ENCODE measurements around the gene CHRNB2. TPM values are rescaled to one million over a fixed set of nuclear protein-coding genes. Genes with fewer than 3 reads are reported as not detected.

Gene CHRNB2
- total and polyA plus RNA-seq, 9 of the 15 experiments (the other 6 are each of a cell fraction or from before 2014, with no cell fraction given): 0.01 TPM; not detected in 8

DNA sequence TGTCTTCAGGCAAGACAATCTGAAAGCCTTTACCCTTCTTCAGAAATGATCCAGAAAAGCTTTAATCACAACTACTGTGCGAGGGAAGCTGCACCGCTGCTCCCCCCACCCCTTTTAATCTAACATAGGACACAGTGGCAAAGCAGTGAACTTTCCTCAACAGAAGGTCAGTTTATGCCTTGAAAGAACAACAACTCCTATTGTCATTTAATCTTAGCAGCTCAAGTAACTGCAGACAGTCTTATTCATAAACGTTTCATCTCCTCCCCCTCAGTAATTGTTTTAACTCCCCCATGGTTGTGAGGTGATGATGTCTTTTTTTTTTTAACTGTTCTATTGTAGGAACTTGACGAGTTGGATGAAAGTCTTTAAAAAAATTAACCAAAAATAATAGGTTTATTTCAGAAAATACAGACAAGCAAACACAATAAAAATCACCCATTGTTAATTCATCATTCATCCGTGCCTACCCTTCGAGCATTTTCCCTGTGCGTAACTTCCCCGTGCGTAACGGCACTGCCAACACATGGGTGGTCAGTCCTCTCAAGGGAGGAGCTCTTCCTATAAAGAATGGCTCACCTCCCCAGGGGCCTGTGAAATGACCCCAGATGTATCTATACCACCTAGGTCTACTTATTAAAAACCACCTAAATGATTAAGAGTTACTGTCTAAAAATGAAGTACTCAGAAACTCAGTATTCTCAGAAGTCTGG lies 43.7 kb downstream of the CHRNB2 start (continued):
- TF ChIP-seq RFX7 (CRISPR knock-in tag; IDR thresholded peaks at IDR 0.05) (no peak), DIDO1 (tag; IDR thresholded peaks at IDR 0.05; ENCODE audit: low read depth) (no peak), EGR1 (conservative IDR thresholded peaks at IDR 0.05) (peak; percentile 31; the same call in 1 of the 2 replicates), HDAC6 (IDR thresholded peaks at IDR 0.05; ENCODE audit: low read depth, low read length) (no peak), ARID1B (IDR thresholded peaks at IDR 0.05) (no peak), EHMT2 (IDR thresholded peaks at IDR 0.05) (no peak), BRD4 (IDR thresholded peaks at IDR 0.05) (no peak)
- TF ChIP-seq, protein P1, sequence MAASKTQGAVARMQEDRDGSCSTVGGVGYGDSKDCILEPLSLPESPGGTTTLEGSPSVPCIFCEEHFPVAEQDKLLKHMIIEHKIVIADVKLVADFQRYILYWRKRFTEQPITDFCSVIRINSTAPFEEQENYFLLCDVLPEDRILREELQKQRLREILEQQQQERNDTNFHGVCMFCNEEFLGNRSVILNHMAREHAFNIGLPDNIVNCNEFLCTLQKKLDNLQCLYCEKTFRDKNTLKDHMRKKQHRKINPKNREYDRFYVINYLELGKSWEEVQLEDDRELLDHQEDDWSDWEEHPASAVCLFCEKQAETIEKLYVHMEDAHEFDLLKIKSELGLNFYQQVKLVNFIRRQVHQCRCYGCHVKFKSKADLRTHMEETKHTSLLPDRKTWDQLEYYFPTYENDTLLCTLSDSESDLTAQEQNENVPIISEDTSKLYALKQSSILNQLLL (CRISPR knock-in tag; IDR thresholded peaks at IDR 0.05; ENCODE audit: borderline replicate concordance): no peak

DNA sequence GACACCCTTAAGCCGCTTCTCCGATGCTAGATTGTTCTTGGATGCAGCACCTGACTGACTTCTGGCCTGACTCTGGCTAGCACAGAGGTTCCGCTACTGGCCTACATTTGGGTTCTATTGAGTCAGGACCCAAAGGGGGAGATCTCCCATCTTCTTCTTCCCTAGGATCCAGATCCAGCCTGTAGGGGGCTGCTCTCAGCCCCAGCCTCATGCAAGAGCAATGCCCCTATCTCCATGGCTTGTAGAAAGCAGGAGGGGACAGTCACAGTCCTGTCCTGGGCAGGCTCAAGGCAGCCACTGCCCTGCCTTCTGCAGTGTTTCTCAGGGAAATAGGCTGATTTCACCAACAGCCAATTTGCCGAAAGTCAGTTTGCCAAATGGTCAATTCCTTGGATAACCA lies 46.7 kb downstream of the CHRNB2 start:
- no peak overlapping the region for H2AFZ ChIP-seq (ENCODE audit: low read depth, low read length)
- peaks cover 9% of the 10 kb centered on the region; the same call in 2 of the 3 replicates for H3K36me3 ChIP-seq (ENCODE audit: control insufficient read depth, insufficient read depth, low read length)
- CTCF ChIA-PET (ENCODE audit: low intra/inter-chr PET ratio): no interaction called here
- ATAC-seq: peak; percentile 27; the same call in 1 of the 3 replicates
- H3K4me2 ChIP-seq (ENCODE audit: insufficient read depth, low read length): no peak overlapping the region
- no TSS peak for BruUV-seq (replicated peaks)
- peaks cover 9% of the 10 kb centered on the region for H3K9me1 ChIP-seq (ENCODE audit: control insufficient read depth, insufficient read depth, low read length)
- peaks cover 28% of the 10 kb centered on the region; the same call in 1 of the 2 replicates for H4K20me1 ChIP-seq (replicated peaks; ENCODE audit: control insufficient read depth, insufficient read depth, low read length)
- peak in 1 of 4 experiments; percentile 15 for DNase-seq (ENCODE audit: extremely low read depth in 1 of 4, low spot score in 3 of 4)
- WGBS (ENCODE audit: insufficient coverage, low coverage, missing lambda C conversion rate): 98% methylated on average over 4 of the region's 4 CpGs
- H3K27ac ChIP-seq (ENCODE audit: extremely low read depth, low read depth, low read length): no peak overlapping the region
- FAIRE-seq: no peak
- POLR2A ChIA-PET: interaction anchor here (1.4 kb wide), 1 partner anchor 12 kb away, joined by 6 read pairs; no protein-coding TSS in a partner anchor
- H3K79me2 ChIP-seq (ENCODE audit: control insufficient read depth, insufficient read depth, low read length): peaks cover 66% of the 10 kb centered on the region
- in situ Hi-C loops (cut with MboI): no loop called here
- H3K4me3 ChIP-seq: no peak overlapping the region
- H3K4me1 ChIP-seq (replicated peaks in 1 of 2; ENCODE audit: control insufficient read depth in 2 of 2, insufficient read depth in 2 of 2, low read length in 2 of 2): peaks cover 8 to 41% of the 10 kb centered on the region in 2 experiments
- no peaks in the 10 kb centered on the region for H3K9me3 ChIP-seq (replicated peaks; ENCODE audit: control insufficient read depth, insufficient read depth, low read depth, low read length)
- H3K27me3 ChIP-seq (ENCODE audit: control insufficient read depth in 2 of 2, insufficient read depth in 2 of 2, low read length in 2 of 2): no peaks in the 10 kb centered on the region
- H3K9ac ChIP-seq (ENCODE audit: insufficient read depth in 1 of 2, low read depth in 2 of 2, low read length in 2 of 2): no peak overlapping the region
- intact Hi-C loops (cut with micrococcal nuclease): no loop called here
- TF ChIP-seq SREBF1 (IDR thresholded peaks at IDR 0.05; ENCODE audit: borderline replicate concordance, low read depth, low read length): no peak
- TF ChIP-seq HDAC3 (IDR thresholded peaks at IDR 0.05; ENCODE audit: borderline replicate concordance, partially characterized antibody): no peak
- TF ChIP-seq, protein P2, sequence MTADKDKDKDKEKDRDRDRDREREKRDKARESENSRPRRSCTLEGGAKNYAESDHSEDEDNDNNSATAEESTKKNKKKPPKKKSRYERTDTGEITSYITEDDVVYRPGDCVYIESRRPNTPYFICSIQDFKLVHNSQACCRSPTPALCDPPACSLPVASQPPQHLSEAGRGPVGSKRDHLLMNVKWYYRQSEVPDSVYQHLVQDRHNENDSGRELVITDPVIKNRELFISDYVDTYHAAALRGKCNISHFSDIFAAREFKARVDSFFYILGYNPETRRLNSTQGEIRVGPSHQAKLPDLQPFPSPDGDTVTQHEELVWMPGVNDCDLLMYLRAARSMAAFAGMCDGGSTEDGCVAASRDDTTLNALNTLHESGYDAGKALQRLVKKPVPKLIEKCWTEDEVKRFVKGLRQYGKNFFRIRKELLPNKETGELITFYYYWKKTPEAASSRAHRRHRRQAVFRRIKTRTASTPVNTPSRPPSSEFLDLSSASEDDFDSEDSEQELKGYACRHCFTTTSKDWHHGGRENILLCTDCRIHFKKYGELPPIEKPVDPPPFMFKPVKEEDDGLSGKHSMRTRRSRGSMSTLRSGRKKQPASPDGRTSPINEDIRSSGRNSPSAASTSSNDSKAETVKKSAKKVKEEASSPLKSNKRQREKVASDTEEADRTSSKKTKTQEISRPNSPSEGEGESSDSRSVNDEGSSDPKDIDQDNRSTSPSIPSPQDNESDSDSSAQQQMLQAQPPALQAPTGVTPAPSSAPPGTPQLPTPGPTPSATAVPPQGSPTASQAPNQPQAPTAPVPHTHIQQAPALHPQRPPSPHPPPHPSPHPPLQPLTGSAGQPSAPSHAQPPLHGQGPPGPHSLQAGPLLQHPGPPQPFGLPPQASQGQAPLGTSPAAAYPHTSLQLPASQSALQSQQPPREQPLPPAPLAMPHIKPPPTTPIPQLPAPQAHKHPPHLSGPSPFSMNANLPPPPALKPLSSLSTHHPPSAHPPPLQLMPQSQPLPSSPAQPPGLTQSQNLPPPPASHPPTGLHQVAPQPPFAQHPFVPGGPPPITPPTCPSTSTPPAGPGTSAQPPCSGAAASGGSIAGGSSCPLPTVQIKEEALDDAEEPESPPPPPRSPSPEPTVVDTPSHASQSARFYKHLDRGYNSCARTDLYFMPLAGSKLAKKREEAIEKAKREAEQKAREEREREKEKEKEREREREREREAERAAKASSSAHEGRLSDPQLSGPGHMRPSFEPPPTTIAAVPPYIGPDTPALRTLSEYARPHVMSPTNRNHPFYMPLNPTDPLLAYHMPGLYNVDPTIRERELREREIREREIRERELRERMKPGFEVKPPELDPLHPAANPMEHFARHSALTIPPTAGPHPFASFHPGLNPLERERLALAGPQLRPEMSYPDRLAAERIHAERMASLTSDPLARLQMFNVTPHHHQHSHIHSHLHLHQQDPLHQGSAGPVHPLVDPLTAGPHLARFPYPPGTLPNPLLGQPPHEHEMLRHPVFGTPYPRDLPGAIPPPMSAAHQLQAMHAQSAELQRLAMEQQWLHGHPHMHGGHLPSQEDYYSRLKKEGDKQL (CRISPR knock-in tag; IDR thresholded peaks at IDR 0.05; ENCODE audit: borderline replicate concordance): no peak
- TF ChIP-seq FIP1L1 (IDR thresholded peaks at IDR 0.05; ENCODE audit: low read depth, low read length, poor library complexity, severe bottlenecking): no peak
- TF ChIP-seq ZC3H11A (IDR thresholded peaks at IDR 0.05; ENCODE audit: low read depth, low read length): no peak
- no peak for TF ChIP-seq FOXA3 (CRISPR knock-in tag; conservative IDR thresholded peaks at IDR 0.05 in 1 of 2, IDR thresholded peaks at IDR 0.05 in 1 of 2)
